Ovary (tissue), 9 donors: Measurements from ENCODE around the gene TEKT3. TPM values are rescaled to one million over a fixed set of nuclear protein-coding genes. Genes with fewer than 3 reads are reported as not detected.

ENCODE experiments used
- DNase-seq, 5 donors: peaks; one replicate each; pipeline ENCODE4 v3.0.0-alpha.2; 2019 to 2020
- H3K27ac ChIP-seq, 2 donors: fragments of 200-600 bp; one replicate each; pipeline versions ENCODE4 v1.5.1 to v1.8.0; 2019 to 2022
- H3K27me3 ChIP-seq: fragments of 200-600 bp; one replicate; pipeline ENCODE4 v1.8.0; 2022
- H3K36me3 ChIP-seq: fragments of 200-600 bp; sonication (generic); one replicate; pipeline ENCODE4 v1.5.1; 2019
- H3K4me1 ChIP-seq: one replicate; pipeline ENCODE4 v1.8.1; 2013; ENCODE audit warnings: mild to moderate bottlenecking, moderate library complexity; ENCODE audit not compliant: insufficient read depth
- H3K4me3 ChIP-seq: fragments of 200-600 bp; sonication (generic); one replicate; pipeline ENCODE4 v1.5.1; 2017
- H3K9me3 ChIP-seq, 2 donors: fragments of 200-600 bp in 1 of 2; sonication (generic) in 1 of 2; one replicate each; pipeline versions ENCODE4 v1.5.1 to v1.8.1; 2013 to 2019; ENCODE audit warnings: mild to moderate bottlenecking in 1 of 2, moderate library complexity in 1 of 2
- EP300 ChIP-seq: sonication (generic); formaldehyde crosslinking; IDR thresholded peaks from one replicate; pipeline ENCODE4 v1.6.1; 2017; ENCODE audit warnings: antibody characterized with exemption
- POLR2A ChIP-seq: fragments of 450-650 bp; IDR thresholded peaks from one replicate; pipeline ENCODE4 v1.6.1; 2017; ENCODE audit warnings: antibody characterized with exemption, mild to moderate bottlenecking, moderate library complexity
- WGBS, 3 donors: extraction: QIAGEN DNeasy Blood & Tissue Kit in 1 of 3; methylation state at CpG; one replicate each; pipeline versions ENCODE4 v1.1.5 to v1.1.7; 2013 to 2017; 5-methylcytosine and 5-hydroxymethylcytosine counted together
- intact Hi-C, 4 donors: fragments of 100-400 bp; cut with DNase I; formaldehyde crosslinking; loops; one replicate each; pipeline versions ENCODE4 v1.11.0 to v1.15.1; 2022 to 2023
- polyA plus RNA-seq, 2 donors: library from polyadenylated mRNA; stranded (reverse); fragments of 200-250 nt in 1 of 2; fragments of 350-450 nt in 1 of 2; fragmentation: Illumina TruSeq in 1 of 2; extraction: RNeasy Lipid Tissue Mini Kit (QIAGEN cat#74804) in 1 of 2; gene quantifications; one replicate each; pipeline ENCODE4 v1.2.3, GENCODE V29; 2013 to 2014
- total RNA-seq, 7 donors: library from RNA; depleted of rRNA in 2 of 7; stranded (reverse); fragments of >200 nt in 2 of 7; fragmentation: NEBNext Ultra II Directional in 3 of 7; extraction: Animal tissue kit (Norgen Biotek cat#: 25700) in 3 of 7; gene quantifications; one replicate each; pipeline versions ENCODE4 v1.1.0 to v1.2.4, GENCODE V29; 2016 to 2023
- TF ChIP-seq, protein P1 (sequence below), 3 donors: fragments of 450-650 bp in 2 of 3; fragments of 200-600 bp in 1 of 3; IDR thresholded peaks; one replicate each; pipeline versions ENCODE4 v1.5.1 to v1.8.0; 2016 to 2022; ENCODE audit warnings: antibody characterized with exemption in 3 of 3, mild to moderate bottlenecking in 1 of 3
- donor health status: DM: no; HTN: no; CAD: no; lungs with moderate emphysema.
- donor health status: DM: no; HTN: no; CAD: no.
- donor health status: Bipolar disorder and iron deficiency.
- donor health status: DM: yes; HTN: yes; CAD: no.
- donor health status: DM: no; HTN: no; CAD: no.
- donor health status: DM: yes; HTN: yes; CAD: no.

TEKT3 gene
- total and polyA plus RNA-seq, 9 donors = 0.72 to 4.0 (median 1.6) TPM

DNA sequence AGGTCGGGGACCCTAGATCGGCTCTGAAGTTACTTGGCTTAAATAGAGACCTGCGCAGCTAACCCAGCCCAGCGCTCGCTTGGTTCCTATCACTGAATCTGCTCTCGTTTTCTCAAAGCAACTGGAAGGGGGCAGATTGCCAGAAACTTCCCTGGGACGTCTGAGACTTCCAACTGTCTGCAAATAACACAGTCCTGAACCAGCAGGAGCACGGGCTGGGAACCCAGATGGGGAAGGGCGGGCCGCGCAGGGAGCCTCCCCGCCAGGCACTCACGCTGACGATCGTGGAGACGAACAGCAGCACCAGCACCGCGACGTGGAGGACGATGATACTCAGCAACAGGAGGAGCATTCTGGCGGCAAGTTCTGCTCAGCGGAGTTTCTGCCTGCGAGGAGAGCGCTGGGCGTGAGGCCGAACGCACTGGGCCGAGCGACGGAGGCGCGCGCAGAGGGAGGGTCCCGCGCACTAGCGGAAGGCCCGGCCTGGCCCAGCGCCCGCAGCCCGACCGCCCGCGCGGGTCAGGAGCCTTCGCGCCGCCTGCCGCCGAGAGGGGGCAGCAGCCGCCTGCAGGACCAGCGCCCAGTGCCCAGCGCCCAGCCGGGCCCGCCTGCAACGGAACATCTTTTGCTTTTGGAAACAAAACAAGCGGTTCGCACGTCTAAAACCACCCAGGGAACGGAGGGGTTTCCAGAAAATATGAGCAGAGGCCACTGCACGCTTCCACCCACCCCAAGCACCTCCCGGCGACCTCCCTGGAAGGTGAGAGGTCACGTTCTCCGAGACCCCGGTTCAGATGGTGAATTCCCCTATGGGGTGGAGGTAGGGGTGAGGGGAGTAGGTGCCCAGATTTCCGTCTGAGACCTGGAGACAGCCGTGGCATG, 80.8 kb downstream of the TEKT3 start:
- WGBS, 3 donors = 0 to 1% (median 1%) methylated on average over 53 to 67 of the region's 67 CpGs
- H3K36me3 ChIP-seq = no peaks in the 10 kb centered on the region
- no peaks in the 10 kb centered on the region for H3K9me3 ChIP-seq
- TF ChIP-seq, protein P1, sequence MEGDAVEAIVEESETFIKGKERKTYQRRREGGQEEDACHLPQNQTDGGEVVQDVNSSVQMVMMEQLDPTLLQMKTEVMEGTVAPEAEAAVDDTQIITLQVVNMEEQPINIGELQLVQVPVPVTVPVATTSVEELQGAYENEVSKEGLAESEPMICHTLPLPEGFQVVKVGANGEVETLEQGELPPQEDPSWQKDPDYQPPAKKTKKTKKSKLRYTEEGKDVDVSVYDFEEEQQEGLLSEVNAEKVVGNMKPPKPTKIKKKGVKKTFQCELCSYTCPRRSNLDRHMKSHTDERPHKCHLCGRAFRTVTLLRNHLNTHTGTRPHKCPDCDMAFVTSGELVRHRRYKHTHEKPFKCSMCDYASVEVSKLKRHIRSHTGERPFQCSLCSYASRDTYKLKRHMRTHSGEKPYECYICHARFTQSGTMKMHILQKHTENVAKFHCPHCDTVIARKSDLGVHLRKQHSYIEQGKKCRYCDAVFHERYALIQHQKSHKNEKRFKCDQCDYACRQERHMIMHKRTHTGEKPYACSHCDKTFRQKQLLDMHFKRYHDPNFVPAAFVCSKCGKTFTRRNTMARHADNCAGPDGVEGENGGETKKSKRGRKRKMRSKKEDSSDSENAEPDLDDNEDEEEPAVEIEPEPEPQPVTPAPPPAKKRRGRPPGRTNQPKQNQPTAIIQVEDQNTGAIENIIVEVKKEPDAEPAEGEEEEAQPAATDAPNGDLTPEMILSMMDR (IDR thresholded peaks at IDR 0.05) = peak; percentile 47 to 97 (median 95)
- TF ChIP-seq EP300 (no peak), POLR2A (no peak)
- H3K27ac ChIP-seq = peak overlapping the region; percentile 93 to 94
- H3K4me3 ChIP-seq = peak overlapping the region; percentile 71
- intact Hi-C loops = loop anchor here in 3 of 4 donors (1.0 to 5.0 kb wide), 5 partner anchors 147 to 242 kb away; no protein-coding TSS in a partner anchor
- peaks cover 23% of the 10 kb centered on the region for H3K4me1 ChIP-seq
- peak; percentile 90 to 96 (median 93) for DNase-seq
- H3K27me3 ChIP-seq = no peaks in the 10 kb centered on the region

DNA sequence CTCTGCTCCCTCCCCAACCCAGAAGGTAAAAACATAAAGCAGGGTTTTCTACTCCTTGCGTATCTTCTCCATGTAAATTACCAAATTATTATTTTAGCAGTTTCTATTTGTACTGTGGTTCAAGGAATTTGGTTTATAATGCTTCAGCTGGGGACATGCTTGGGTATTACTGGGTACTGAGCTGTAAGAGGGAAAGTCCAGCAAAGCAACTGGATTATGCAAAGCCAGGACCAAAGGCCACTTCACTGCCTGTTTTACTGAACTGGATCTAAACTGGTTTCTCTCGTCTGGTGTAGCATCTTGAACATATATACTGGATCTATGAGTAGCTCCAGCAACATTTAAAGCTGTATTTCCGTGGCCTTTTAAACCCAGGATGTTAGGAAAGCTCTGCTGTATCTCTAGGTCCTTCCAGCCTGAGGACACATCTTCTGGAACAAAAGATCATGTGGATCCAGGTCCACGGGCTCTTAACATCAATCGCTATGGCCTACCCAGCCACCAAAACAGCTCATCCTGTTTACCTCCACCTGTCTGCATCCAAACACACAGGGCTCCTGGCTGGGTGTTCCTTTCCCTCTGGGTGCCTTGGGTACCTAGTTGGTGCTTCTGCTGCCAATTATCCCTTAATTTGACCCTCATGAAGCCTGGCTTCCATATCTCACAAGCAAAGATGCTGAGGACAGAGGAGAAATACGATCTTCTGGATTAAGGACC, 83.4 kb downstream of the TEKT3 start:
- H3K4me3 ChIP-seq = peak overlapping the region; percentile 30

DNA sequence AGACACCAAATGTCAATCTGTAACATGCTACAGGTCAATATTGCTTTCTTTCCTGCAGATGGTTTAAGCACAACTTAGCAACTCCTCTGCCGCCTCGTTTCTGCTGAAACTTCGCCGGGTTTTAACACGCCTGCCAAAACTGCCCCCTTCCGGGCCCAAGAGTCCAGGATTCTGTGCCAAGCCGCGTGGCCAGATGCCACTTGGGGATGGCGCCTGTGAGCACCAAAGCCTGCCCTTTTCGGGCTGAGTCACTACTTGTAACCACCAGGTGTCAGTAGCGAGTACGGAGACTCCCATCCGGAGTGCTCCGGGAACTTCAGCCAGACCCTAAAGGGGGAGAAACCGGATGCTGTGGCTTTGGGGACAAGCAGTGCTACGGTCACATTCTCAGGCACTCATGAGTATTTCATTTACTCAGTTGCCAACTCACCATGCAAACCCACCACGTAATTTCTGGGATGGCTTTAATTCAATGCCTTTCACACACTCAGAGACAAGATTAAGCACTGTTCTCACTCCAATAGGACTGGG, 84.1 kb downstream of the TEKT3 start:
- DNase-seq = peak; percentile 60 to 83 (median 74)
- Histone ChIP-seq H3K27ac (peak overlapping the region in 1 of 2 donors; percentile 5), H3K36me3 (no peaks in the 10 kb centered on the region), H3K4me3 (peak overlapping the region; percentile 30), H3K9me3 (no peaks in the 10 kb centered on the region), H3K27me3 (no peaks in the 10 kb centered on the region), H3K4me1 (peaks cover 19% of the 10 kb centered on the region)
- WGBS, 3 donors = 1 to 2% (median 2%) methylated on average over 17 of the region's 17 CpGs
- intact Hi-C loops = loop anchor here in 1 of 4 donors (5.0 kb wide), 1 partner anchor 250 kb away; no protein-coding TSS in a partner anchor
- TF ChIP-seq, protein P1 (IDR thresholded peaks at IDR 0.05) = peak; percentile 65 to 82 (median 74)
- no peak for TF ChIP-seq EP300

More for the DNA sequence above, 83.4 kb downstream of the TEKT3 start:
- Histone ChIP-seq H3K4me1 (peaks cover 19% of the 10 kb centered on the region), H3K36me3 (no peaks in the 10 kb centered on the region), H3K27me3 (no peaks in the 10 kb centered on the region), H3K9me3 (no peaks in the 10 kb centered on the region), H3K27ac (peak overlapping the region in 1 of 2 donors; percentile 5)
- WGBS, 3 donors = 58 to 74% (median 67%) methylated on average over 6 of the region's 6 CpGs
- no peak for TF ChIP-seq POLR2A
- no peak for TF ChIP-seq EP300
- TF ChIP-seq, protein P1 (IDR thresholded peaks at IDR 0.05) = no peak
- intact Hi-C loops = loop anchor here in 1 of 4 donors (5.0 kb wide), 1 partner anchor 249 kb away; no protein-coding TSS in a partner anchor
- no peak for DNase-seq

DNA sequence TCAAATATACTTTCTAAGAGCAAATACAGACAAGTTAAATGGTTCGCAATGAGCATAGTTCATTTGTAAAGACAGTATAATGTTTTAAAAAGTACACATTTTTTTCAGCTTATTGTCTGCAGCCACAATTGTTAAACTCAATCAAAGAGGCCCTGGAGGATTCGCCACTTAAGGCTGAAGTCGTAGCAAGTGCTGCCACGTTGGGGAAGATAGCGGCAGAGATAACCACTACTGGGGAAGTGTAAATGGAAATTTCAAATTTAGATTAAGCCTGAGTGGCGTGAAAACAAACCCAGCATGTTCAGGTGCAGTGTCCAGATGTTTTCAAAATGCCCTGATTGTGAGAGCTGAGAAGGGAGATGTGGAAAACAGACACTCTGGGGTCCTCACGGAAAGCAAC, 84.7 kb downstream of the TEKT3 start:
- TF ChIP-seq POLR2A = no peak
- TF ChIP-seq, protein P1 (IDR thresholded peaks at IDR 0.05) = no peak
- Histone ChIP-seq H3K27ac (no peak overlapping the region), H3K27me3 (no peaks in the 10 kb centered on the region), H3K4me1 (peaks cover 19% of the 10 kb centered on the region), H3K9me3 (no peaks in the 10 kb centered on the region), H3K36me3 (no peaks in the 10 kb centered on the region), H3K4me3 (peak overlapping the region; percentile 30)
- no peak for DNase-seq
- WGBS, 3 donors = 59 to 66% (median 60%) methylated on average over 7 of the region's 7 CpGs
- intact Hi-C loops = loop anchor here in 1 of 4 donors (5.0 kb wide), 1 partner anchor 251 kb away; no protein-coding TSS in a partner anchor
